A673 (cell line): ENCODE results near the gene MARK2. TPM values are rescaled to one million over a fixed set of nuclear protein-coding genes. Genes with fewer than 3 reads are reported as not detected.

Experiments used
- BruUV-seq: library from RNA; stranded (reverse); fragments of 400-500 nt; replicated peaks from 2 replicates; lab custom pipeline; 2021; lab: Mats Ljungman, UMichigan
- CTCF ChIA-PET: fragments of 300-600 bp; sonication (Branson Sonifier 250); formaldehyde crosslinking; loops from one replicate; lab custom pipeline; 2022; ENCODE audit warnings: antibody characterized with exemption; lab: Charles Lee
- POLR2A ChIA-PET: fragments of 300-600 bp; sonication (Branson Sonifier 250); formaldehyde crosslinking; loops from one replicate; lab custom pipeline; 2022; ENCODE audit warnings: antibody characterized with exemption; ENCODE audit not compliant: low non-redundant PET; lab: Charles Lee
- DNase-seq: peaks from one replicate; pipeline ENCODE4 v3.0.0-alpha.2; 2015; ENCODE audit warnings: low spot score
- H3K27ac ChIP-seq: fragments of 200-600 bp; sonication (generic); 2 replicates; pipeline ENCODE4 v1.5.1; 2016; ENCODE audit warnings: mixed run types, low read depth, mild to moderate bottlenecking, mixed read lengths, antibody characterized with exemption, low read length; ENCODE audit not compliant: poor library complexity, severe bottlenecking
- H3K27me3 ChIP-seq: fragments of 200-600 bp; sonication (generic); replicated peaks from 2 replicates; pipeline ENCODE4 v1.6.1; 2017; ENCODE audit warnings: mixed run types, low read depth, mild to moderate bottlenecking, mixed read lengths, antibody characterized with exemption, low read length; ENCODE audit not compliant: insufficient read depth, poor library complexity
- H3K36me3 ChIP-seq: fragments of 200-600 bp; sonication (generic); 2 replicates; pipeline ENCODE4 v1.6.1; 2016; ENCODE audit warnings: mixed run types, mild to moderate bottlenecking, mixed read lengths, antibody characterized with exemption, low read length; ENCODE audit not compliant: insufficient read depth, poor library complexity, severe bottlenecking
- H3K4me1 ChIP-seq: fragments of 200-600 bp; sonication (generic); 2 replicates; pipeline ENCODE4 v1.6.1; 2017; ENCODE audit warnings: mixed run types, mild to moderate bottlenecking, mixed read lengths, antibody characterized with exemption, low read length; ENCODE audit not compliant: insufficient read depth, poor library complexity, severe bottlenecking
- H3K4me3 ChIP-seq: fragments of 200-600 bp; sonication (generic); 2 replicates; pipeline ENCODE4 v1.5.1; 2016; ENCODE audit warnings: low read depth, mixed run types, mild to moderate bottlenecking, mixed read lengths, low read length; ENCODE audit not compliant: poor library complexity, severe bottlenecking
- H3K9me3 ChIP-seq: fragments of 200-600 bp; sonication (generic); 2 replicates; pipeline ENCODE4 v1.6.1; 2016; ENCODE audit warnings: mixed run types, low read depth, mild to moderate bottlenecking, mixed read lengths, antibody characterized with exemption, low read length; ENCODE audit not compliant: poor library complexity, severe bottlenecking
- CTCF ChIP-seq: fragments of 300-800, 200-600 bp; sonication (generic); conservative IDR thresholded peaks from 2 replicates; pipeline ENCODE4 v1.5.1; 2017; ENCODE audit warnings: low read depth, mild to moderate bottlenecking, antibody characterized with exemption, low read length, moderate library complexity, mixed read lengths
- EZH2 ChIP-seq: fragments of 200-600 bp; sonication (generic); IDR thresholded peaks from 2 replicates; pipeline ENCODE4 v1.6.1; 2017; ENCODE audit warnings: borderline replicate concordance, low read depth, mild to moderate bottlenecking, mixed read lengths, antibody characterized with exemption, low read length; ENCODE audit not compliant: poor library complexity, severe bottlenecking
- intact Hi-C: fragments of 100-400 bp; cut with micrococcal nuclease; formaldehyde crosslinking; loops from one replicate; pipeline ENCODE4 v1.10.0; 2022; ENCODE audit not compliant: unreplicated experiment
- total RNA-seq: library from RNA; stranded (reverse); gene quantifications from 2 replicates; pipeline ENCODE4 v1.2.3, GENCODE V29; 2021

MARK2 gene
- total RNA-seq, 1 experiment from 2014 or later: 61.7 TPM

DNA sequence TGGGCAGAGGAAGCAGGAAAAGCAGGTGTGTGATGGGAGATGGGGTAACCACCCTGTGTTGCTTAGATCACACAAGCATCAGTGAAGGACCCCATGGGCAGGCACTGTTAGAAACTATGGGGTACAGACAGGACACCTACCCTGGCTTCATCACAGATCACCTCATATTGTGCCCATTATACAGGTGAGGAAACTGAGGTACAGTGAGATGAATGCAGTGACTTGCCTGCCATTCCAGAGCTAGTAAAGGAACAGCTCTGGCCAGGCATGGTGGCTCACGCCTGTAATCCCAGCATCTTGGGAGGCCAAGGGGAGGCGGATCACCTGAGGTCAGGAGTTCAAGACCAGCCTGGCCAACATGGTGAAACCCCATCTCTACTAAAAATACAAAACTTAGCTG lies 5.9 kb upstream of the MARK2 start:
- no peaks in the 10 kb centered on the region for H3K36me3 ChIP-seq
- H3K4me1 ChIP-seq: peaks cover 2% of the 10 kb centered on the region
- no peak overlapping the region for H3K27ac ChIP-seq
- POLR2A ChIA-PET: no interaction called here
- H3K4me3 ChIP-seq: no peak overlapping the region
- CTCF ChIA-PET: interaction anchor here (0.6 kb wide), 1 partner anchor 25 kb away, joined by 6 read pairs; no protein-coding TSS in a partner anchor
- no peaks in the 10 kb centered on the region for H3K9me3 ChIP-seq
- DNase-seq: no peak
- no TSS peak for BruUV-seq
- TF ChIP-seq CTCF (no peak), EZH2 (no peak)
- no peaks in the 10 kb centered on the region for H3K27me3 ChIP-seq
- intact Hi-C loops: loop anchor here (10.0 kb wide), 1 partner anchor 142 kb away; the partner anchor contains the start of gene COX8A

- CTCF ChIA-PET: no interaction called here
- peaks cover 6% of the 10 kb centered on the region for H3K4me1 ChIP-seq
- intact Hi-C loops: loop anchor here (10.0 kb wide), 1 partner anchor 140 kb away; the partner anchor contains the start of gene COX8A
- H3K36me3 ChIP-seq: no peaks in the 10 kb centered on the region
- H3K4me3 ChIP-seq: no peak overlapping the region
- no TSS peak for BruUV-seq
- no peak for DNase-seq
- H3K27me3 ChIP-seq: no peaks in the 10 kb centered on the region
- POLR2A ChIA-PET: no interaction called here
- H3K9me3 ChIP-seq: no peaks in the 10 kb centered on the region
- TF ChIP-seq CTCF: no peak
- no peak for TF ChIP-seq EZH2
- H3K27ac ChIP-seq: no peak overlapping the region
These were observed 4.3 kb upstream of the MARK2 start for GRCh38 chr11:63834535-63835157.

DNA sequence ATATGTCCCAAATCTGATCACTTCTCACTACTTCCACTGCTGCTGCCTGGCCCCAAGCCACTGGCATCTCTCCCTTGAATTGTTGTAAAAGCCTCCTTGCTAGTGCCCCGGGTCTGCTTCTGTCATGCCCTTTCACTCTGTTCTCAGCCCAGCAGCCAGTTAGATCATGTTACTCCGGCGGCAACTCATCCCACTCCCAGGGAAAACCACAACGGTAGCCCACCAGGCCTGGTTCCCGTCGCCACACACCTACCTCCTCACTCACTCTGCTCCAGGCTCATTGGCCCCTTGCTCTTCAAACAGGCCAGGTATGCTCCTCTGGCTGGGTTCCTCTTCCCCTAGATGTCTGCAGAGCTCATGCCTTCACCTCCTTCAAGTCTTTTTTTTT lies 3.8 kb upstream of the MARK2 start:
- no TSS peak for BruUV-seq
- H3K36me3 ChIP-seq: no peaks in the 10 kb centered on the region
- no peak for TF ChIP-seq EZH2
- H3K9me3 ChIP-seq: no peaks in the 10 kb centered on the region
- ChIA-PET CTCF (interaction anchor here (0.6 to 4.5 kb wide), 3 partner anchors 62 to 196 kb away, joined by 3 to 44 read pairs (median 7); no protein-coding TSS in a partner anchor), POLR2A (no interaction called here)
- no peak overlapping the region for H3K4me3 ChIP-seq
- no peaks in the 10 kb centered on the region for H3K27me3 ChIP-seq
- no peak for DNase-seq
- intact Hi-C loops: loop anchor here (10.0 kb wide), 1 partner anchor 140 kb away; the partner anchor contains the start of gene COX8A
- no peak overlapping the region for H3K27ac ChIP-seq
- peaks cover 6% of the 10 kb centered on the region for H3K4me1 ChIP-seq
